ENCODE data around the gene AOPEP.

DNA sequence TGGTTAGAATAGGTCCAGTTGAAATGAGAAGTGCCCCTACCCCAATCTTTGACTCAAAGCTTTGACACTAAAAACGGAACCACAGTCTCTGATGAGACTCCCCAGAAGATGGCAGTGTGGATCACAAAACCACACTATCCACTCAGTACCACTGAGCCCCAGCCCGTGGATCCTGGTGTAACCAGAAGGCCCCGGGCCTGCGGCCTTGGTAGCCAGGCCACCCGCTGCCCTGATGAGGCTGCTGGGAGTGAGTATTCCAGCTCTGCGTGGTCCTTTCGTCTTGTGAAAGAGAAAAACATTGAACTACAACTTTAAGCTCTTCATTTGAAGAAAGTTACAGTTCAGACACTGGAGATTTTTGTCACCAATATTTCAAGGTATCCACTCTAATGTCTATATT lies 45.0 kb upstream of the AOPEP start:
- TF ChIP-seq EP300 (IDR thresholded peaks at IDR 0.05) = no peak
- no peak for TF ChIP-seq POLR2A (IDR thresholded peaks at IDR 0.05)
- TF ChIP-seq, protein P1, sequence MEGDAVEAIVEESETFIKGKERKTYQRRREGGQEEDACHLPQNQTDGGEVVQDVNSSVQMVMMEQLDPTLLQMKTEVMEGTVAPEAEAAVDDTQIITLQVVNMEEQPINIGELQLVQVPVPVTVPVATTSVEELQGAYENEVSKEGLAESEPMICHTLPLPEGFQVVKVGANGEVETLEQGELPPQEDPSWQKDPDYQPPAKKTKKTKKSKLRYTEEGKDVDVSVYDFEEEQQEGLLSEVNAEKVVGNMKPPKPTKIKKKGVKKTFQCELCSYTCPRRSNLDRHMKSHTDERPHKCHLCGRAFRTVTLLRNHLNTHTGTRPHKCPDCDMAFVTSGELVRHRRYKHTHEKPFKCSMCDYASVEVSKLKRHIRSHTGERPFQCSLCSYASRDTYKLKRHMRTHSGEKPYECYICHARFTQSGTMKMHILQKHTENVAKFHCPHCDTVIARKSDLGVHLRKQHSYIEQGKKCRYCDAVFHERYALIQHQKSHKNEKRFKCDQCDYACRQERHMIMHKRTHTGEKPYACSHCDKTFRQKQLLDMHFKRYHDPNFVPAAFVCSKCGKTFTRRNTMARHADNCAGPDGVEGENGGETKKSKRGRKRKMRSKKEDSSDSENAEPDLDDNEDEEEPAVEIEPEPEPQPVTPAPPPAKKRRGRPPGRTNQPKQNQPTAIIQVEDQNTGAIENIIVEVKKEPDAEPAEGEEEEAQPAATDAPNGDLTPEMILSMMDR (IDR thresholded peaks at IDR 0.05) = peak; percentile 43 to 61

Data from suprapubic skin (tissue), 3 donors.